NT2/D1 (cell line): ENCODE measurements around the gene SEMA4B.
"Not testable (repeated sequence)": the region's sequence is repeated elsewhere in the genome, so short reads cannot be mapped to it uniquely, and the experiment has no call there.

Experiments
- SUZ12 ChIP-seq: IDR thresholded peaks from 2 replicates; pipeline ENCODE4 v1.6.1; 2011; ENCODE audit not compliant: insufficient read length, insufficient read depth; ENCODE audit errors: extremely low read depth
- YY1 ChIP-seq: IDR thresholded peaks from 2 replicates; pipeline ENCODE4 v1.6.1; 2011; ENCODE audit not compliant: insufficient read length, insufficient read depth
- ZNF274 ChIP-seq: IDR thresholded peaks from 2 replicates; pipeline ENCODE4 v1.6.1; 2011; ENCODE audit warnings: mild to moderate bottlenecking, low read depth, low read length

DNA sequence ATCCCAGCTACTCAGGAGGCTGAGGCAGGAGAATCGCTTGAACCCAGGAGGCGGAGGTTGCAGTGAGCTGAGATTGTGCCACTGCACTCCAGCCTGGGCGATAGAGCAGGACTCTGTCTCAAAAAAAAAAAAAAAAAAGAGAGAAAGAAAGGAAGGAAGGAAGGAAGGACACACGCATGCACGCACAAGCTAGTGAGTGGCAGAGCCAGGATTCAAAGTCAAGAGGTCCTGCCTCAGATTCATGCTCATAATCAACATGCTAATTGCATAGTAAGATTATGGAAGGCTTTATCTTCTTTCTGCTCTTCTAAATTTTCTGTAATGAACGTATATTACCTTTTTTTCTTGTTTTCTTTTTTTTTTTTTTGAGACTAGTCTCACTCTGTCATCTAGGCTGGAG, 59.6 kb downstream of the SEMA4B start:
- TF ChIP-seq YY1, ZNF274, SUZ12: not testable (repeated sequence)
